Measurements from ENCODE around the gene LRIT1.

The LRIT1 gene

DNA sequence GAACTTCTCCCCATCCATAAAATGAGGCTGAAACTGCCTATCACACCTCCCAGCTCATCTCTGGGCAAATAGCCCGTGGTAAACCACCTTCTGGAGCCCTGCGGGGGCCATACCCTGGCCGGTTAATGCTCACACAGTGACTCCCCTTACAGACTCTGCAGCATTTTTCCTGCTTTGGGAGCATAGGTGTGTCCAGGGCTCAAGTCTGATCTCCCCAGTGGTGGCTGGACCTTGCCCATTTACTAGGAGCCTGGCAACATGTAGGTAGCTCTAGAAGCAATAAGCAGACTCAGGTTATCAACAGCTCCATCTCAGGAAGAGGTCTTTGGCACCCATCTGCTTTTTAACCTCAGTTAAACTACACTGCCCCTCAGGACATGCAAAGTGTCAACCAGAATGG lies 52.5 kb downstream of the LRIT1 start:
- no peaks in the 10 kb centered on the region for H3K9me3 ChIP-seq (ENCODE audit: insufficient read depth, low read length)
- H3K27me3 ChIP-seq (ENCODE audit: low read depth, low read length) = no peaks in the 10 kb centered on the region
- H2AFZ ChIP-seq (ENCODE audit: low read depth, low read length) = no peak overlapping the region
- H3K79me2 ChIP-seq (ENCODE audit: low read length) = no peaks in the 10 kb centered on the region
- H3K4me1 ChIP-seq (ENCODE audit: low read length) = no peaks in the 10 kb centered on the region
- H3K36me3 ChIP-seq (replicated peaks; ENCODE audit: low read depth, low read length) = no peaks in the 10 kb centered on the region
- H4K20me1 ChIP-seq (ENCODE audit: insufficient read depth, low read length) = no peaks in the 10 kb centered on the region
- H3K4me3 ChIP-seq (ENCODE audit: low read length) = no peak overlapping the region
- TF ChIP-seq, protein P1, sequence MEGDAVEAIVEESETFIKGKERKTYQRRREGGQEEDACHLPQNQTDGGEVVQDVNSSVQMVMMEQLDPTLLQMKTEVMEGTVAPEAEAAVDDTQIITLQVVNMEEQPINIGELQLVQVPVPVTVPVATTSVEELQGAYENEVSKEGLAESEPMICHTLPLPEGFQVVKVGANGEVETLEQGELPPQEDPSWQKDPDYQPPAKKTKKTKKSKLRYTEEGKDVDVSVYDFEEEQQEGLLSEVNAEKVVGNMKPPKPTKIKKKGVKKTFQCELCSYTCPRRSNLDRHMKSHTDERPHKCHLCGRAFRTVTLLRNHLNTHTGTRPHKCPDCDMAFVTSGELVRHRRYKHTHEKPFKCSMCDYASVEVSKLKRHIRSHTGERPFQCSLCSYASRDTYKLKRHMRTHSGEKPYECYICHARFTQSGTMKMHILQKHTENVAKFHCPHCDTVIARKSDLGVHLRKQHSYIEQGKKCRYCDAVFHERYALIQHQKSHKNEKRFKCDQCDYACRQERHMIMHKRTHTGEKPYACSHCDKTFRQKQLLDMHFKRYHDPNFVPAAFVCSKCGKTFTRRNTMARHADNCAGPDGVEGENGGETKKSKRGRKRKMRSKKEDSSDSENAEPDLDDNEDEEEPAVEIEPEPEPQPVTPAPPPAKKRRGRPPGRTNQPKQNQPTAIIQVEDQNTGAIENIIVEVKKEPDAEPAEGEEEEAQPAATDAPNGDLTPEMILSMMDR (IDR thresholded peaks at IDR 0.05; ENCODE audit: low read depth, low read length) = no peak
- no peak for TF ChIP-seq EZH2phosphoT487 (IDR thresholded peaks at IDR 0.05; ENCODE audit: low read depth)
- no peak overlapping the region for H3K4me2 ChIP-seq (ENCODE audit: low read length)
- H3K9ac ChIP-seq (ENCODE audit: low read length) = no peak overlapping the region
- H3K27ac ChIP-seq (ENCODE audit: low read length) = no peak overlapping the region

DNA sequence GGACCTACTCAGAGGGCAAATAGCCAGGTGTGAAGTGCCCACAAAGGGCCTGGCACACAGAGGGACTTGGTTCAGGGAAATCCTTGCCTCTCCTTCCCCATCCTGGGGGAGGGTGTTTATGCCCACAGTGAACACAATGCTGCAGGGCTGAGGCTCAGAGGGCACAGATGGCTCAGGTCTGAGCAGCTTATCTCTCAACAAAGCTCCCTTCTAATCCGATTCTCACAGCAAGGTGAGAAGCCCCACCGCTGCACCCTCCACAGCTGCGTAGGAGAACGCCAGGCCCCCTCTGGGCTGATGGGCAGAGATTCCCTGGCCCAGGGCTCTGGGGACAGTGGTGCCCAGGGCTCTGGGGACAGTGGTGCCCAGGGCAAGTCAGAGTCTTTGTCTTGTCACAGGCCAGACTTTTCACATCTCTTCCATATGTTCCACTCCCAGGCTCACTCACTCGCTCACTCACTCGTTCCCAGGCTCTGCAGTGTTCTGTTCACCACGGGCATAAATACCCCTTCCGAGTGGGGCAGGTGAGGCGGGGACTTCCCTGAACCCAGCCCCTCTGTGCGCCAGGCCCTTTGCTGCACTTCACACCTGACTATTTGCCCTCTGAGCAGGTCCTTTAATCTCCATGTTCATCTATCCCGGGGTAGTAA lies 55.7 kb downstream of the LRIT1 start:
- TF ChIP-seq, protein P1 (IDR thresholded peaks at IDR 0.05; ENCODE audit: low read depth, low read length) = no peak
- TF ChIP-seq EZH2phosphoT487 (IDR thresholded peaks at IDR 0.05; ENCODE audit: low read depth) = no peak
- no peaks in the 10 kb centered on the region for H3K9me3 ChIP-seq (ENCODE audit: insufficient read depth, low read length)
- H3K4me2 ChIP-seq (ENCODE audit: low read length) = no peak overlapping the region
- H3K4me1 ChIP-seq (ENCODE audit: low read length) = no peaks in the 10 kb centered on the region
- no peak overlapping the region for H3K9ac ChIP-seq (ENCODE audit: low read length)
- no peaks in the 10 kb centered on the region for H3K36me3 ChIP-seq (replicated peaks; ENCODE audit: low read depth, low read length)
- no peak overlapping the region for H3K4me3 ChIP-seq (ENCODE audit: low read length)
- no peak overlapping the region for H3K27ac ChIP-seq (ENCODE audit: low read length)
- H3K79me2 ChIP-seq (ENCODE audit: low read length) = no peaks in the 10 kb centered on the region
- H3K27me3 ChIP-seq (ENCODE audit: low read depth, low read length) = no peaks in the 10 kb centered on the region
- no peak overlapping the region for H2AFZ ChIP-seq (ENCODE audit: low read depth, low read length)
- H4K20me1 ChIP-seq (ENCODE audit: insufficient read depth, low read length) = no peaks in the 10 kb centered on the region

DNA sequence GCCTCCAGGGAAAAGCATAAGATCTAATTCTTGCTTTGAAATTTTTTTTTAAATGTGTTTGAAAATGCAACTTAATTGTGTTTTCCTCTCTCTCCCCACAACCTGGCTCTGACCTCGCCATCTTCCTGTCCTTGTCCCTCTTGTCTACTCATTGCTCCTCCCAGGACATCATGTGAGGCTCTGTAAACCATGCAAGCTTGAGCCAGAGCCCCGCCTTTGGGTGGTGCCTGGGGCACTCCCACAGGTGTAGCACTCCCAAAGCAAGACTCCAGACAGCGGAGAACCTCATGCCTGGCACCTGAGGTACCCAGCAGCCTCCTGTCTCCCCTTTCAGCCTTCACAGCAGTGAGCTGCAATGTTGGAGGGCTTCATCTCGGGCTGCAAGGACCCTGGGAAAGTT lies 56.8 kb downstream of the LRIT1 start:
- Histone ChIP-seq H3K4me1 (ENCODE audit: low read length) (peaks cover 2% of the 10 kb centered on the region), H3K4me3 (ENCODE audit: low read length) (no peak overlapping the region), H3K9me3 (ENCODE audit: insufficient read depth, low read length) (no peaks in the 10 kb centered on the region), H2AFZ (ENCODE audit: low read depth, low read length) (no peak overlapping the region), H3K27ac (ENCODE audit: low read length) (no peak overlapping the region), H4K20me1 (ENCODE audit: insufficient read depth, low read length) (no peaks in the 10 kb centered on the region), H3K4me2 (ENCODE audit: low read length) (no peak overlapping the region), H3K36me3 (replicated peaks; ENCODE audit: low read depth, low read length) (no peaks in the 10 kb centered on the region), H3K27me3 (ENCODE audit: low read depth, low read length) (no peaks in the 10 kb centered on the region), H3K9ac (ENCODE audit: low read length) (no peak overlapping the region), H3K79me2 (ENCODE audit: low read length) (no peaks in the 10 kb centered on the region)
- TF ChIP-seq EZH2phosphoT487 (IDR thresholded peaks at IDR 0.05; ENCODE audit: low read depth) = no peak
- TF ChIP-seq, protein P1 (IDR thresholded peaks at IDR 0.05; ENCODE audit: low read depth, low read length) = no peak

DNA sequence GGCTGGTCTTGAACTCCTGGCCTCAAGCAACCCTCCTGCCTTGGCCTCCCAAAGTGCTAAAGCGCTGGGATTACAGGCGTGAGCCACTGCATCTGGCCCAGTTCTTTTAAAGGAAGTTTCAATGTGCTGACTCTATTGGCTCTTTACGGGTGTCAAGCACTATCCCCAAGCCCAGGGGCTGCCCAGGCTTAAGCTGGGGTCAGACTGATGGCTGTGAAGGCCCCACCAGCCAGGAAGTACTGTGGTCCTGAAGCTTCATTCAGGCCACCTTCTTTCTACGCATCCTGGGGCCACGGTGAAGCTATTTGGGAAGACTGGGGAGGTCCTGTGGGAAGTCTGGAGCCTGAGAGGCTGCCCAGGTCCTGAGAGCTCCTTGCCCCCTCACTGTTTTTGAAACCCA lies 59.7 kb downstream of the LRIT1 start:
- TF ChIP-seq EZH2phosphoT487 (IDR thresholded peaks at IDR 0.05; ENCODE audit: low read depth) = no peak
- TF ChIP-seq, protein P1 (IDR thresholded peaks at IDR 0.05; ENCODE audit: low read depth, low read length) = no peak
- Histone ChIP-seq H4K20me1 (ENCODE audit: insufficient read depth, low read length) (no peaks in the 10 kb centered on the region), H3K79me2 (ENCODE audit: low read length) (no peaks in the 10 kb centered on the region), H2AFZ (ENCODE audit: low read depth, low read length) (no peak overlapping the region), H3K27ac (ENCODE audit: low read length) (no peak overlapping the region), H3K27me3 (ENCODE audit: low read depth, low read length) (no peaks in the 10 kb centered on the region), H3K4me1 (ENCODE audit: low read length) (peaks cover 25% of the 10 kb centered on the region), H3K4me2 (ENCODE audit: low read length) (no peak overlapping the region), H3K36me3 (replicated peaks; ENCODE audit: low read depth, low read length) (no peaks in the 10 kb centered on the region), H3K9ac (ENCODE audit: low read length) (no peak overlapping the region), H3K9me3 (ENCODE audit: insufficient read depth, low read length) (no peaks in the 10 kb centered on the region), H3K4me3 (ENCODE audit: low read length) (no peak overlapping the region)

All from OCI-LY3 (cell line).